ENCODE results near the gene BSG. TPM values are rescaled to one million over a fixed set of nuclear protein-coding genes. Genes with fewer than 3 reads are reported as not detected.

The BSG gene
- total and polyA plus RNA-seq, 9 donors: 111 to 484 (median 315) TPM

GRCh38 chr19:618247-618619 is 45.8 kb downstream of the BSG start:
- H3K4me3 ChIP-seq: no peak overlapping the region
- H3K27ac ChIP-seq: no peak overlapping the region
- DNase-seq: no peak
- no peaks in the 10 kb centered on the region for H3K27me3 ChIP-seq
- no peak for TF ChIP-seq CTCF (IDR thresholded peaks at IDR 0.05)
- no peaks in the 10 kb centered on the region for H3K9me3 ChIP-seq
- no peaks in the 10 kb centered on the region for H3K36me3 ChIP-seq
- 87 to 91% (median 88%) methylated on average over 19 of the region's 19 CpGs for WGBS, 3 donors
- intact Hi-C loops (cut with DNase I): no loop called here
- H3K4me1 ChIP-seq (ENCODE audit: insufficient read depth): peaks cover 3% of the 10 kb centered on the region

GRCh38 chr19:618674-619285 is 46.4 kb downstream of the BSG start:
- Histone ChIP-seq H3K9me3 (no peaks in the 10 kb centered on the region), H3K27ac (no peak overlapping the region), H3K27me3 (no peaks in the 10 kb centered on the region), H3K4me1 (ENCODE audit: insufficient read depth) (peaks cover 3% of the 10 kb centered on the region), H3K4me3 (no peak overlapping the region), H3K36me3 (no peaks in the 10 kb centered on the region)
- intact Hi-C loops (cut with DNase I): no loop called here
- no peak for DNase-seq
- 87 to 90% (median 89%) methylated on average over 27 of the region's 27 CpGs for WGBS, 3 donors
- TF ChIP-seq POLR2A (IDR thresholded peaks at IDR 0.05) (no peak), EP300 (IDR thresholded peaks at IDR 0.05) (no peak), CTCF (IDR thresholded peaks at IDR 0.05) (no peak)

- peaks cover 3% of the 10 kb centered on the region for H3K4me1 ChIP-seq (ENCODE audit: insufficient read depth)
- WGBS, 3 donors: 92 to 94% (median 93%) methylated on average over 45 to 47 of the region's 47 CpGs
Measured at GRCh38 chr19:619286-620002, 47.0 kb downstream of the BSG start.

More at GRCh38 chr19:619286-620002, 47.0 kb downstream of the BSG start:
- Histone ChIP-seq H3K27ac (no peak overlapping the region), H3K27me3 (no peaks in the 10 kb centered on the region), H3K9me3 (no peaks in the 10 kb centered on the region), H3K36me3 (no peaks in the 10 kb centered on the region), H3K4me3 (no peak overlapping the region)
- DNase-seq: no peak
- TF ChIP-seq POLR2A (IDR thresholded peaks at IDR 0.05) (no peak), CTCF (IDR thresholded peaks at IDR 0.05) (no peak), EP300 (IDR thresholded peaks at IDR 0.05) (no peak)
- intact Hi-C loops (cut with DNase I): loop anchor here in 1 of 4 donors (10.0 kb wide), 1 partner anchor 85 kb away; the partner anchor contains the start of gene CDC34

All from ovary (tissue), 9 donors.